ENCODE measurements around the gene GRIK1.

GRIK1 gene

GRCh38 chr21:29582855-29583254 is 356.9 kb downstream of the GRIK1 start:
- no peak for DNase-seq

- DNase-seq, result no peak
These were observed 358.4 kb downstream of the GRIK1 start for GRCh38 chr21:29581393-29581792.

GRCh38 chr21:29580732-29581285 is 359.0 kb downstream of the GRIK1 start:
- DNase-seq, result no peak

GRCh38 chr21:29578306-29578705 is 361.5 kb downstream of the GRIK1 start:
- no peak for DNase-seq

GRCh38 chr21:29571949-29572348 is 367.8 kb downstream of the GRIK1 start:
- DNase-seq, result no peak

- DNase-seq, result no peak
These were observed 371.6 kb downstream of the GRIK1 start for GRCh38 chr21:29568020-29568697.

- no peak for DNase-seq
These were observed 381.7 kb downstream of the GRIK1 start for GRCh38 chr21:29557931-29558725.

- no peak for DNase-seq
These were observed 382.6 kb downstream of the GRIK1 start for GRCh38 chr21:29557200-29557599.

- no peak for DNase-seq
These were observed 384.2 kb downstream of the GRIK1 start for GRCh38 chr21:29555601-29556000.

- no peak for DNase-seq
These were observed 389.6 kb downstream of the GRIK1 start for GRCh38 chr21:29550205-29550604.

GRCh38 chr21:29549614-29550013 is 390.2 kb downstream of the GRIK1 start:
- no peak for DNase-seq

- DNase-seq, result no peak
These were observed 391.8 kb downstream of the GRIK1 start for GRCh38 chr21:29547998-29548397.

GRCh38 chr21:29546071-29546470 is 393.7 kb downstream of the GRIK1 start:
- no peak for DNase-seq

- DNase-seq, result no peak
These were observed 399.5 kb downstream of the GRIK1 start for GRCh38 chr21:29540289-29540688.

GRCh38 chr21:29538115-29538514 is 401.7 kb downstream of the GRIK1 start:
- DNase-seq, result no peak

- no peak for DNase-seq
These were observed 405.3 kb downstream of the GRIK1 start for GRCh38 chr21:29534448-29534847.

- DNase-seq, result no peak
These were observed 410.7 kb downstream of the GRIK1 start for GRCh38 chr21:29529139-29529538.

GRCh38 chr21:29526545-29526944 is 413.3 kb downstream of the GRIK1 start:
- DNase-seq, result no peak

GRCh38 chr21:29524055-29524454 is 415.7 kb downstream of the GRIK1 start:
- DNase-seq, result no peak

GRCh38 chr21:29523646-29524045 is 416.1 kb downstream of the GRIK1 start:
- DNase-seq, result no peak

GRCh38 chr21:29521872-29522271 is 417.9 kb downstream of the GRIK1 start:
- DNase-seq, result no peak

GRCh38 chr21:29520171-29520570 is 419.6 kb downstream of the GRIK1 start:
- no peak for DNase-seq

- DNase-seq, result no peak
These were observed 425.0 kb downstream of the GRIK1 start for GRCh38 chr21:29514652-29515247.

GRCh38 chr21:29513535-29513934 is 426.3 kb downstream of the GRIK1 start:
- no peak for DNase-seq
